ENCODE results near the gene IL20RB.
A peak's percentile ranks its signal among the peaks of the same experiment; 100 is the strongest.

IL20RB gene

DNA sequence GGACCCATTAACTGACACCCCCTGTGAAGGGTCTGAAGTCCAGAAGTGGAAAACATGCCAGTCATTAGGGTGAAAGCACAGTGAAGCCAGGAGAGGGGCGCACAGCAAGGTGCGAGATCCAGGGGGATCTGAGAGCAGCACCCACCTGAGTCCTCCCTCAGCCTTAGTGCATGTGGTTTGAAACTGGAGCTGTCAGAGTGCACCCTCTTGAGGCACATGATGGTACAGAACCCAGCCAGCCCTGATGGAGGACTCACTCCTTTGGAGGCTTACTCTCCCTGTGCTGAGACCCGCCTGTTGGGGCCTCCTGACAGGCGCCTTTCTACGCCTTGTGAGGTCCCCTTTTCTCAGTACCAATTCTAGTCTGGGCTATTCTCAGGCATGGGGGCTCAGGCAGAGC lies 77.8 kb downstream of the IL20RB start:
- in situ Hi-C loops (cut with HindIII; ENCODE audit: low pct_unique_long_range_greater_than_20kb, low sequenced_read_pairs) = no loop called here
- no peak for TF ChIP-seq JUND (IDR thresholded peaks at IDR 0.05; ENCODE audit: low read depth)
- peak in 1 of 2 experiments; percentile 62 for DNase-seq (ENCODE audit: low read depth in 1 of 2, low spot score in 1 of 2)

DNA sequence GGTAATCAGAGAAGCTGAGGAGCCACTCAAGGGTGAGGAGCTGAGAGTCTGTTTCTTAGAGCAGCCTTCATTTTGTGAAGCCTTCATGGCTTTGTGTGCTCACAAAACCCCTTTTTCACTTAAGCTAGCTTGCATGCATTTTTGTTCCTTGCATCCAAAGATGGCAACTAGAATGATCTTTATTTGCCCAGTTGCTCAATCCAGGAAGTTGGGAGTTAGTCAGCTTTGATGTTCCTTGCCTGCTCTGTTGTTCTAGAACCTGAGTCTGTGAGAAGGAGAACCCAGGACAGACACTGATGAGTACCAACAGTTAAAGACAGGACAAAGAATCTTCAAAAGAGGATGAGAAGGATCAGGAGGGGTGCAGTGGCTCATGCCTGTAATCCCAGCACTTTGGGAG lies 81.8 kb downstream of the IL20RB start:
- no peak for DNase-seq (ENCODE audit: low read depth in 1 of 2, low spot score in 1 of 2)
- in situ Hi-C loops (cut with HindIII; ENCODE audit: low pct_unique_long_range_greater_than_20kb, low sequenced_read_pairs) = no loop called here
- no peak for TF ChIP-seq JUND (IDR thresholded peaks at IDR 0.05; ENCODE audit: low read depth)

DNA sequence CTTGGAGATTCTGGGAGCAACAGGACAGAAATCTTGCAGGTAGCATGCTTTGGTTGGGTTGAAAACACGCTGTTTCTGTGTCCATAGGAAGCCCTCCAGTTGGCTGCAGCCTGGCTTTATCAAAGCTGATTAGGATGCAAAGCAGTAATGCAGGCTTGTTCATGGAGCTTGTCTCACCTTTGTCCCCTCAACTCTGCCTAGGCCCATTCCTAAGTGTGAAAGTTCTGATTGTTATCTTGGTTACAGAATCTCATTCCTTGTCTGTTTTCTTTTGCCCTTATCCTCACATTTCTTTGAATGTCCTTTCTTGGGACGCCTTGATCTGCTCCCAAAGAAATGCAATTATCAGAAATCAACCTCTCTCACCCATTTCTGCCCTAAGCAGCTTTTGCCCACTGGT lies 83.5 kb downstream of the IL20RB start:
- no peak for TF ChIP-seq JUND (IDR thresholded peaks at IDR 0.05; ENCODE audit: low read depth)
- in situ Hi-C loops (cut with HindIII; ENCODE audit: low pct_unique_long_range_greater_than_20kb, low sequenced_read_pairs) = no loop called here

DNA sequence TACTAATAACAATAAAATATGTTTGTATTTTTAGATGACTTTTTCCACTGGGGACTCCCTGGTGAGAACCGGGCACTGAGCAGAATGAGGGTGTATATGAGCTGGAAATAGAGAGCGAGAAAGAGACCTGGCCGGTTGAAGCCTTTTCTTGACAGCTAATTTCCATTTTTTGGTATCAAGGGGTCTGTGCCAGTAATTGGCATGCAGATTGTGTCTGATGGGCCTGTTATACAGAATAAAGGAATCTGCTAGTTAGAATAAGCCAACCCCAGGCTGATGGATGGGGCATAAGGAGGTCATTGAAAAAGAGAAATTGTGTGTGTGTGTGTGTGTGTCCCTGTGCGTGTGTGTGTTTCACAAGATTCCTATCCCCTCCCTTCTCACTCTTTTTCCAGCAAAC lies 83.9 kb downstream of the IL20RB start:
- in situ Hi-C loops (cut with HindIII; ENCODE audit: low pct_unique_long_range_greater_than_20kb, low sequenced_read_pairs) = no loop called here
- DNase-seq (ENCODE audit: low read depth in 1 of 2, low spot score in 1 of 2) = no peak
- TF ChIP-seq JUND (IDR thresholded peaks at IDR 0.05; ENCODE audit: low read depth) = no peak

More for the DNA sequence above, 83.5 kb downstream of the IL20RB start:
- no peak for DNase-seq (ENCODE audit: low read depth in 1 of 2, low spot score in 1 of 2)

DNA sequence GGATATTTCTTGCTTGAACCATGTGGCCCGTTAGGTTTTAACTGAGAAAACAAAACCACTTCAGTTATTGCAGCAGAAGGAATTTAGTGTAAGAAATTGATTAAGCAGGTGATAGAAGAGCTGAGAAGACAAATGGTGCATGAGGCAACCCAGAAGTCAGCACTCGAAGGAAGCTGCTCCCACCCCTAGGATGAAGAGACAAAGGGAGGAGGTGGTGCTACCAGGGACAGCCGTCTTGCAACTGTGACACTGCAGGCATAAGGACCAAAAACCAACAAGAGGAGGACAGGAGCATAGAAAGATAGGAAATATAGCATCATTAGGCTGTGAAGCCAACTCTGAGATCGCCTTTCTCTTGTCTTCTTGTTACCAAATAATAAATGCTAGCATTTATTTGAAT lies 89.0 kb downstream of the IL20RB start:
- no peak for DNase-seq (ENCODE audit: low read depth in 1 of 2, low spot score in 1 of 2)
- no peak for TF ChIP-seq JUND (IDR thresholded peaks at IDR 0.05; ENCODE audit: low read depth)
- in situ Hi-C loops (cut with HindIII; ENCODE audit: low pct_unique_long_range_greater_than_20kb, low sequenced_read_pairs) = no loop called here

DNA sequence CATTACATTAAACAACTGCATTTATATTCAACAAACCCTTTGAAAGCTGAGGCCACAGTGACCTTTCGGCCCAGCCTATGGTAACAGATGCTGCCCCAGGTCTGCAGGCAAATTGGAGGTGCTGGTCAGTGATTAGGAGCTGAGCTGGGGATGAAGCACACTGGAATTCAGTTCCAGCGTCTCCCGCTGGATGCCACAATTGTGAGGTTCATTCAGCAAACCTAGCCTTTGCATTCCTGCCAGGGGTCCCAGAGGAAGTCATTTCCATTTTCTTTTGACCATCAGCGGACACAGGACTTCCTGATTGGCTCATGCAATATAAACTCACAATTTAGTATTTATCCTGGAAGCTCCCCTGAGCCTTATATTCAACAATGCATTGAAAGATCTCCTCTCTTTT lies 89.5 kb downstream of the IL20RB start:
- no peak for DNase-seq (ENCODE audit: low read depth in 1 of 2, low spot score in 1 of 2)
- no peak for TF ChIP-seq JUND (IDR thresholded peaks at IDR 0.05; ENCODE audit: low read depth)
- in situ Hi-C loops (cut with HindIII; ENCODE audit: low pct_unique_long_range_greater_than_20kb, low sequenced_read_pairs) = no loop called here

DNA sequence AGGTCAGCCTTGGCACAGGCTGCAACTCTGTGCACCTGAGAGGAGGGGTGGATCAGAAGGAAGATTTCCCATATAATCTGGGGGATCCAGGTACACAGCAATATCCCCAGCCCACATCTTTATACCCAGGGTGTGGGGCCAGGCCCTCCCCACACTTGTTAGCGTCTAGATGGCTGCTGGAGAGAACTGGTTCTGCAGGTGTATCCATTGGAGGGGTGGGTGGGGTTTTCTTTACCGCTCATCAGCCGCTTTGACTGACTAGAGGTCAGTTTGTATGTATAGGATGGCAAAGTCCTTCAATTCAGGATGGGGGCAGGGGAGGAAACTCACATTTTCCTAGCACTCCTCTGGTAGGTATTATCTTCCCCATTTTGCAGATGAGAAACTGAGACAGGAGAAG lies 92.5 kb downstream of the IL20RB start:
- DNase-seq (ENCODE audit: low read depth in 1 of 2, low spot score in 1 of 2) = no peak
- no peak for TF ChIP-seq JUND (IDR thresholded peaks at IDR 0.05; ENCODE audit: low read depth)
- in situ Hi-C loops (cut with HindIII; ENCODE audit: low pct_unique_long_range_greater_than_20kb, low sequenced_read_pairs) = no loop called here

DNA sequence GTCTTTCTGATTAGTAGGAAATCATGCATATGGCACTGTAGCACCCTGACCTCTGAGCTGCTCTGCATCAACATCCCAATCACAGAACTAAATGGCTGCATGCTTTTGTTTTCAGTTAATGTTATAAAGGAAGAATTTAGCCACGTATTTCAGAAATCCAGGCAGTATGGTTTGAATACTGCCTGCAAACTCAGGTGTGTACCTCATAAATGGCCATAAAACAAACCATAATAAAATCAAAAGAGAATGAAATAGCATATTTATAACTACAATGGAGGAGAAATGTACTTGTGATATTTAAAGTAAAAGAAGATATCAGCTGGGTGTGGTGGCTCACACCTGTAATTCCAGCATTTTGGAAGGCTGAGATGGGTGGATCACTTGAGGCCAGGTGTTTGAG lies 94.5 kb downstream of the IL20RB start:
- in situ Hi-C loops (cut with HindIII; ENCODE audit: low pct_unique_long_range_greater_than_20kb, low sequenced_read_pairs) = no loop called here
- TF ChIP-seq JUND (IDR thresholded peaks at IDR 0.05; ENCODE audit: low read depth) = no peak
- DNase-seq (ENCODE audit: low read depth in 1 of 2, low spot score in 1 of 2) = no peak

All from T47D (cell line).